Hepatocyte (in vitro differentiated cells): ENCODE measurements around the gene RAB4B.

Source experiments
- CTCF ChIP-seq: fragments of 200-600 bp; sonication (generic); IDR thresholded peaks from 2 replicates; pipeline ENCODE4 v1.5.1; 2016; ENCODE audit warnings: antibody characterized with exemption, mild to moderate bottlenecking; ENCODE audit not compliant: poor library complexity
- EZH2 ChIP-seq: fragments of 200-600 bp; sonication (generic); IDR thresholded peaks from 2 replicates; pipeline ENCODE4 v1.6.1; 2016; ENCODE audit warnings: antibody characterized with exemption, mild to moderate bottlenecking, borderline replicate concordance

- TF ChIP-seq CTCF (no peak), EZH2 (no peak)
Observed at GRCh38 chr19:40742477-40742876, 35.6 kb upstream of the RAB4B start.
